ENCODE data around the gene CPXM2.

DNA sequence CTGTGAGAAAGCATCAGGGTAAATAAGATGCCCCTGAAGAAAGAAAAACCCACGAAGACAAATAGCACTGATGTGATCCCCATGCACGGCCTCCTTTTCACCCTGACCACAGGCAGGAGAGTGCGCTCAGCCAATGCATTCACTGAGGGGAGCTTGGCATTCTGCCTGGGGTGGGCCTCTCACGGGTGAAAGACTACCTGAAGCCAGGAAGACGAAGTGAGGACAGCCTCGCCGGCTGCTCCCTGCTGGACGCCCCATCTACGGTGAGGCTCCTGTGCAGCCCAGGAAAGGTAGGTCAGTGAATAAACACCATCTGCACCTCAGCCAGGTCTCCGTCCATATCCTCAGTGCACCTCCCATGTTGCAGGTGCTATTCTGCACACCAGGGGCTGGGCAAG, 32.0 kb downstream of the CPXM2 start:
- TF ChIP-seq POLR2A (IDR thresholded peaks at IDR 0.05; ENCODE audit: borderline replicate concordance, extremely low read depth, insufficient read depth, insufficient read length) (no peak), EZH2 (IDR thresholded peaks at IDR 0.05) (no peak), POLR2AphosphoS5 (IDR thresholded peaks at IDR 0.05; ENCODE audit: low read depth, low read length) (no peak), ZNF274 (IDR thresholded peaks at IDR 0.05; ENCODE audit: low read depth, low read length) (no peak), TCF7L2 (IDR thresholded peaks at IDR 0.05; ENCODE audit: borderline replicate concordance, extremely low read depth, insufficient read depth, insufficient read length) (no peak), ZFX (IDR thresholded peaks at IDR 0.05) (no peak), EZH2phosphoT487 (IDR thresholded peaks at IDR 0.05; ENCODE audit: borderline replicate concordance) (no peak)
- TF ChIP-seq, protein P1, sequence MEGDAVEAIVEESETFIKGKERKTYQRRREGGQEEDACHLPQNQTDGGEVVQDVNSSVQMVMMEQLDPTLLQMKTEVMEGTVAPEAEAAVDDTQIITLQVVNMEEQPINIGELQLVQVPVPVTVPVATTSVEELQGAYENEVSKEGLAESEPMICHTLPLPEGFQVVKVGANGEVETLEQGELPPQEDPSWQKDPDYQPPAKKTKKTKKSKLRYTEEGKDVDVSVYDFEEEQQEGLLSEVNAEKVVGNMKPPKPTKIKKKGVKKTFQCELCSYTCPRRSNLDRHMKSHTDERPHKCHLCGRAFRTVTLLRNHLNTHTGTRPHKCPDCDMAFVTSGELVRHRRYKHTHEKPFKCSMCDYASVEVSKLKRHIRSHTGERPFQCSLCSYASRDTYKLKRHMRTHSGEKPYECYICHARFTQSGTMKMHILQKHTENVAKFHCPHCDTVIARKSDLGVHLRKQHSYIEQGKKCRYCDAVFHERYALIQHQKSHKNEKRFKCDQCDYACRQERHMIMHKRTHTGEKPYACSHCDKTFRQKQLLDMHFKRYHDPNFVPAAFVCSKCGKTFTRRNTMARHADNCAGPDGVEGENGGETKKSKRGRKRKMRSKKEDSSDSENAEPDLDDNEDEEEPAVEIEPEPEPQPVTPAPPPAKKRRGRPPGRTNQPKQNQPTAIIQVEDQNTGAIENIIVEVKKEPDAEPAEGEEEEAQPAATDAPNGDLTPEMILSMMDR (IDR thresholded peaks at IDR 0.05 in 2 of 3, conservative IDR thresholded peaks at IDR 0.05 in 1 of 3; ENCODE audit: borderline replicate concordance in 1 of 3, insufficient read depth in 1 of 3, low read depth in 2 of 3, low read length in 2 of 3): no peak
- TF ChIP-seq, protein P2, sequence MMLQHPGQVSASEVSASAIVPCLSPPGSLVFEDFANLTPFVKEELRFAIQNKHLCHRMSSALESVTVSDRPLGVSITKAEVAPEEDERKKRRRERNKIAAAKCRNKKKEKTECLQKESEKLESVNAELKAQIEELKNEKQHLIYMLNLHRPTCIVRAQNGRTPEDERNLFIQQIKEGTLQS (IDR thresholded peaks at IDR 0.05): no peak
- TF ChIP-seq, protein P3, sequence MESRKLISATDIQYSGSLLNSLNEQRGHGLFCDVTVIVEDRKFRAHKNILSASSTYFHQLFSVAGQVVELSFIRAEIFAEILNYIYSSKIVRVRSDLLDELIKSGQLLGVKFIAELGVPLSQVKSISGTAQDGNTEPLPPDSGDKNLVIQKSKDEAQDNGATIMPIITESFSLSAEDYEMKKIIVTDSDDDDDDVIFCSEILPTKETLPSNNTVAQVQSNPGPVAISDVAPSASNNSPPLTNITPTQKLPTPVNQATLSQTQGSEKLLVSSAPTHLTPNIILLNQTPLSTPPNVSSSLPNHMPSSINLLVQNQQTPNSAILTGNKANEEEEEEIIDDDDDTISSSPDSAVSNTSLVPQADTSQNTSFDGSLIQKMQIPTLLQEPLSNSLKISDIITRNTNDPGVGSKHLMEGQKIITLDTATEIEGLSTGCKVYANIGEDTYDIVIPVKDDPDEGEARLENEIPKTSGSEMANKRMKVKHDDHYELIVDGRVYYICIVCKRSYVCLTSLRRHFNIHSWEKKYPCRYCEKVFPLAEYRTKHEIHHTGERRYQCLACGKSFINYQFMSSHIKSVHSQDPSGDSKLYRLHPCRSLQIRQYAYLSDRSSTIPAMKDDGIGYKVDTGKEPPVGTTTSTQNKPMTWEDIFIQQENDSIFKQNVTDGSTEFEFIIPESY (IDR thresholded peaks at IDR 0.05; ENCODE audit: extremely low read depth, insufficient replicate concordance, low read length): no peak

Data from HCT116 (cell line).